Effector CD8-positive, alpha-beta T cell (primary cell): ENCODE results near the gene ASGR2.

Source experiments
- DNase-seq: peaks from one replicate; lab custom pipeline; 2025; lab: John Stamatoyannopoulos, UW

ASGR2 gene

DNA sequence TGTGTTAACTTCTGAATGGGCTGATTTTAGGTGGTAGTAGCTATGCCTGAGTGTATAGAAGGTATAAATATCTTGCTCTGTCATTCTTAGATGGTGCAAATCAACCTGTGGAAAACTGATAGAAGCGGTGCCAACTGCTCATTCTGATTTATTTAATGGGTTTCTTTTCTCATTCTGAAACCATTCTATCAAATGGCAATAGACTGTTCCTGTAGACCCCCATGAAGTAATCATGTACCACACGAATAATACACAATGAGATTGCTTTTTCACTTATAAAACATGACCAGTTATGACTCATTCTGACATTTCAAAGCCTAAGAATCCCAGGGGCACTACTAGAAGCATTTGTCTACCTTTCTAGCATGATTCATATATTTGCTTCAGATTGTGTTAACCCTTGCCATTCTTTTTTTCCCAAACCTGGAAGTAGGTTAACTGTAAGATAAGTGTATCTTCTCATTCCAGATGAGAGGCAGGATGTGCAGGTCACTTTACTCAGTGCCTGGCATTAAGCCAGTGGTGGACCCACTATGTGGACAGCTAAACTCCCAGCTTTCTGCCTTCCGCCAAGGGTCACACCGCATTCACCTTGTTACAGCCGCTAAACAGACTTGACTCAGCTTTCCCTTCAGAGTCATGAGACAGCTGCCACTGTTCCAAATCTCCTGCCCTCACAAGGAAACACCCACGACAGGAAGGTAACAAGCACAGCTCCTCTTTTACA is 54.3 kb downstream of the ASGR2 start:
- DNase-seq = no peak

DNA sequence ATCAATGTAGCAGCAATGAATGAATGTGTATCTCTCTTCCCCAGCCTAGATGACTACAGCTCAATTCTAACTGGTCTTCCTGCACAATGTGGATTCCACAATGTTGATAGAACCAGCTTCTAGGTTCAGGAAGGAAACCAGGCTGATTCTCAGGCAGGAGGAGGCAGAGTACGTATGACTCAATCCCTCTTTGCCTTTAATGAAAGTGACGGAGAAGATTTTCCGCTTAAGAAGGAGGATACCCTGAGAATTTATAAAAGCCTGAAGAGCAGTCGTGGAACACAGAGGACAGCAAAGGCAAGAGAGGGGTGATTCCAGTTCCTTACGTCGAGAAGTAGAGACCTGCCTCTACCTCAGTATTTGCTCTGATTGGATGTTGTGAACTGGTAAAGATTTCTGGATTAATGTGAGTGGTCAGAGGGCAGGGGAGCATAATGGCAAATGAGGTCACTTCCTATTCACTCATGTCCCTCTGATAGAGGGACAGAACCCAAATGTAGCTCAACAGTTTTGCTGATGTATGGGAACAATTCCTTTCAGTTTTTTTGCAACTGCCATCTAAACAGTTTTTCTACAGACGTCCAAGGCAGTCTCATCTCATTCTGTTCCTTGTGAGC is 55.7 kb downstream of the ASGR2 start:
- DNase-seq = no peak

DNA sequence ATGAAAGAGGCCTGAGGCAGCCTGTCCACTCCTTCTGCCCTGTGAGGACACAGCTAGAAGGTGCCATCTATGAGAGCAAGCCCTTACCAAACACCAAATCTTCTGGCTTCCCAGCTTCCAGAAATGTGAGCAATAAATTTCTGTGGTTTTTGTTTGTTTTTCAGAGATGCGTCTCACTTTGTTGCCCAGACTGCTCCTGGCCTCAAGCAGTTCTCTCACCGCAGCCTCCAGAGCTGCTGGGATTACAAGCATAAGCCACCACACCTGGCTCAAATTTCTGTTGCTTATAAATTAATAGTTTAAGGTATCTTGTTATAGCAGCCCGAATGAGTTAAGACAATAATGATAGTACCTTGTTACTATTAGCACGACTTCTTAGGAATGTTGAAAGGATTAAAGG is 58.2 kb downstream of the ASGR2 start:
- DNase-seq = no peak
